ENCODE measurements around the gene STEAP3. TPM values are rescaled to one million over a fixed set of nuclear protein-coding genes. Genes with fewer than 3 reads are reported as not detected.

The STEAP3 gene
- total and polyA plus RNA-seq, 2 donors (not counting 3 experiments of a cell fraction or from before 2014, with no cell fraction given): 8.6 to 17.4 TPM

GRCh38 chr2:119245076-119245840 is 21.6 kb downstream of the STEAP3 start:
- H4K20me1 ChIP-seq (replicated peaks; ENCODE audit: control insufficient read depth, extremely low read depth, insufficient read depth, low read length): no peaks in the 10 kb centered on the region
- no peak overlapping the region for H3K9ac ChIP-seq (replicated peaks; ENCODE audit: extremely low read depth, insufficient read depth, low read length)
- FAIRE-seq (no peak), DNase-seq (ENCODE audit: low read depth, low spot score) (no peak)
- no peaks in the 10 kb centered on the region for H3K79me2 ChIP-seq (ENCODE audit: control insufficient read depth, insufficient read depth, low read length)
- H2AFZ ChIP-seq (ENCODE audit: low read depth, low read length): no peak overlapping the region
- POLR2A ChIA-PET: no interaction called here
- H3K27ac ChIP-seq (ENCODE audit: insufficient read depth, low read depth, low read length): no peak overlapping the region
- H3K4me1 ChIP-seq (ENCODE audit: control insufficient read depth, extremely low read depth, insufficient read depth, low read length): no peaks in the 10 kb centered on the region
- H3K9me3 ChIP-seq (replicated peaks; ENCODE audit: control insufficient read depth, insufficient read depth, low read length): no peaks in the 10 kb centered on the region
- H3K36me3 ChIP-seq (ENCODE audit: control insufficient read depth in 2 of 2, extremely low read depth in 1 of 2, insufficient read depth in 2 of 2, low read length in 2 of 2): no peaks in the 10 kb centered on the region
- intact Hi-C loops (cut with micrococcal nuclease) (no loop called here), dilution Hi-C loops (cut with MboI; ENCODE audit: extremely low pct_ligation_motif_present, low sequenced_read_pairs) (no loop called here)
- H3K4me3 ChIP-seq (replicated peaks in 1 of 3; ENCODE audit: insufficient read depth in 1 of 3, low read depth in 1 of 3, low read length in 3 of 3): no peak overlapping the region
- H3K9me1 ChIP-seq (replicated peaks; ENCODE audit: control insufficient read depth, extremely low read depth, insufficient read depth, low read length): no peaks in the 10 kb centered on the region
- no peak for TF ChIP-seq POLR2A (IDR thresholded peaks at IDR 0.05; ENCODE audit: low read depth, low read length)
- TF ChIP-seq MAX (IDR thresholded peaks at IDR 0.05; ENCODE audit: insufficient read depth, insufficient read length): no peak
- no peak for TF ChIP-seq CTCF (IDR thresholded peaks at IDR 0.05; ENCODE audit: extremely low read depth in 1 of 2, insufficient read depth in 1 of 2, low read depth in 1 of 2, low read length in 2 of 2)
- TF ChIP-seq POLR2AphosphoS5 (IDR thresholded peaks at IDR 0.05; ENCODE audit: insufficient read depth, low read depth, low read length): no peak
- TF ChIP-seq GATA2 (IDR thresholded peaks at IDR 0.05; ENCODE audit: insufficient read depth, insufficient read length, low read depth, low read length): no peak
- no TSS peak for BruUV-seq (replicated peaks)
- CTCF ChIA-PET: no interaction called here
- H3K4me2 ChIP-seq (ENCODE audit: insufficient read depth, low read length): no peak overlapping the region
- no peaks in the 10 kb centered on the region for H3K27me3 ChIP-seq (ENCODE audit: control insufficient read depth in 2 of 2, insufficient read depth in 2 of 2, low read length in 2 of 2)
